Keratinocyte (primary cell): ENCODE measurements around the gene DUSP2. TPM values are rescaled to one million over a fixed set of nuclear protein-coding genes. Genes with fewer than 3 reads are reported as not detected.

ENCODE experiments used
- DNase-seq: peaks from one replicate; pipeline ENCODE4 v3.0.0-alpha.2; 2011; ENCODE audit warnings: low read depth, missing footprints, low spot score
- FAIRE-seq: peaks from 2 replicates; lab custom pipeline; 2011; peaks lifted over from hg19 to GRCh38; lab: Jason Lieb, UNC
- H2AFZ ChIP-seq: 2 replicates; pipeline ENCODE4 v1.6.0; 2012; ENCODE audit warnings: low read length, control low read depth, inconsistent platforms; ENCODE audit not compliant: control insufficient read depth
- H3K27ac ChIP-seq: 2 replicates; pipeline ENCODE4 v1.5.1; 2011; ENCODE audit warnings: low read length; ENCODE audit not compliant: control insufficient read depth, insufficient read depth
- H3K27me3 ChIP-seq: 3 replicates; pipeline ENCODE4 v1.6.0; 2011; ENCODE audit warnings: low read length; ENCODE audit not compliant: control insufficient read depth, insufficient read depth; ENCODE audit errors: extremely low read depth
- H3K36me3 ChIP-seq, 2 experiments: 2 replicates in 1 of 2; 3 replicates in 1 of 2; pipeline ENCODE4 v1.5.1; 2011; ENCODE audit warnings: low read length in 2 of 2, mild to moderate bottlenecking in 1 of 2; ENCODE audit not compliant: control insufficient read depth in 2 of 2, insufficient read depth in 2 of 2; ENCODE audit errors: extremely low read depth in 1 of 2
- H3K4me1 ChIP-seq: 3 replicates; pipeline ENCODE4 v1.5.1; 2011; ENCODE audit warnings: low read length; ENCODE audit not compliant: control insufficient read depth, insufficient read depth; ENCODE audit errors: extremely low read depth
- H3K4me2 ChIP-seq: 3 replicates; pipeline ENCODE4 v1.6.0; 2011; ENCODE audit warnings: low read depth, low read length; ENCODE audit not compliant: control insufficient read depth, insufficient read depth; ENCODE audit errors: extremely low read depth
- H3K4me3 ChIP-seq, 3 experiments: fragments of 200-600 bp in 1 of 3; sonication (generic) in 1 of 3; 2 replicates in 2 of 3; 3 replicates in 1 of 3; pipeline ENCODE4 v1.5.1; 2011 to 2016; ENCODE audit warnings: low read length in 3 of 3, mild to moderate bottlenecking in 3 of 3, control low read depth in 2 of 3, inconsistent platforms in 1 of 3, low read depth in 1 of 3, mixed read lengths in 1 of 3, mixed run types in 1 of 3, moderate library complexity in 1 of 3; ENCODE audit not compliant: control insufficient read depth in 2 of 3, insufficient read depth in 2 of 3; ENCODE audit errors: extremely low read depth in 1 of 3
- H3K79me2 ChIP-seq: 2 replicates; pipeline ENCODE4 v1.6.0; 2012; ENCODE audit warnings: low read length; ENCODE audit not compliant: control insufficient read depth, insufficient read depth
- H3K9ac ChIP-seq: 3 replicates; pipeline ENCODE4 v1.6.0; 2011; ENCODE audit warnings: low read length; ENCODE audit not compliant: control insufficient read depth, insufficient read depth; ENCODE audit errors: extremely low read depth
- H3K9me1 ChIP-seq: 3 replicates; pipeline ENCODE4 v1.6.0; 2011; ENCODE audit warnings: low read length; ENCODE audit not compliant: control insufficient read depth, insufficient read depth; ENCODE audit errors: extremely low read depth
- H3K9me3 ChIP-seq: 2 replicates; pipeline ENCODE4 v1.5.1; 2012; ENCODE audit warnings: low read depth, low read length; ENCODE audit not compliant: control insufficient read depth
- H4K20me1 ChIP-seq: 3 replicates; pipeline ENCODE4 v1.6.0; 2011; ENCODE audit warnings: low read length; ENCODE audit not compliant: control insufficient read depth, insufficient read depth; ENCODE audit errors: extremely low read depth
- EZH2 ChIP-seq: IDR thresholded peaks from one replicate; pipeline ENCODE4 v1.6.1; 2012; ENCODE audit warnings: inconsistent platforms, mild to moderate bottlenecking, low read length, moderate library complexity
- dilution Hi-C: fragments of 300-500 bp; cut with MboI; formaldehyde crosslinking; loops from one replicate; pipeline ENCODE4 v1.7.0; 2020; ENCODE audit warnings: low sequenced_read_pairs; ENCODE audit not compliant: extremely low pct_ligation_motif_present
- polyA plus RNA-seq, 5 experiments: library from polyadenylated mRNA; depleted of rRNA in 3 of 5; stranded (reverse) in 3 of 5; stranded (forward) in 1 of 5; unstranded in 1 of 5; fragments of >200 nt; gene quantifications; 1 replicate in 1 of 5; 2 replicates in 3 of 5; 3 replicates in 1 of 5; pipeline versions ENCODE4 v1.2.1 to v1.2.3, GENCODE V29; 2011 to 2012; ENCODE audit warnings: missing spikeins in 2 of 5, low read depth in 1 of 5, low replicate concordance in 1 of 5
- TF ChIP-seq, protein P1 (sequence below), 3 experiments: IDR thresholded peaks in 1 of 3; conservative IDR thresholded peaks in 1 of 3; optimal IDR thresholded peaks in 1 of 3; 2 replicates in 2 of 3; 3 replicates in 1 of 3; pipeline versions ENCODE3 to v1.5.1; 2011; ENCODE audit warnings: low read length in 3 of 3, mild to moderate bottlenecking in 3 of 3, moderate library complexity in 2 of 3, control low read depth in 1 of 3, inconsistent platforms in 1 of 3; ENCODE audit not compliant: insufficient read depth in 2 of 3; ENCODE audit errors: extremely low read depth in 1 of 3

The DUSP2 gene
- polyA plus RNA-seq, 1 donor (not counting 4 experiments of a cell fraction or from before 2014, with no cell fraction given) = 1.2 TPM

DNA sequence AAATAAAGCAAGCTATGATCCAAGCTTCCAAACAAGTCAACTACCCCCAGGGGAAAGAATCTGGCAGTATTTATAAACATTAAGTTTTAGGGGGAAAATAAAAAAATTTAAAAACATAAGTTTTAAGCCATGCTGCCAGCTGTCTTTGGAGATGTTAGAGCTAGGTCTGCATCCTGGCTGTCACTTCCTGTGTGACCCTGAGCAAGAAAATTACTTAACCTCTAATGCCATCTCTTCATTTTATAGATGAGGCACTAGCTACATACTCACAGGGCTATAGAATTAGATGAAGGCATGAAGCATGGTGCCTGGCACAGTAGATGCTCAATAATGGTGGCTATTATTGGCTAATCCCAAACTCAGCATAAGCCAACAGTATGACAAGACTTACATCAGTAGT lies 35.3 kb upstream of the DUSP2 start:
- dilution Hi-C loops = no loop called here
- Histone ChIP-seq H4K20me1 (no peaks in the 10 kb centered on the region), H3K4me3 (no peak overlapping the region), H3K9me1 (no peaks in the 10 kb centered on the region), H2AFZ (no peak overlapping the region), H3K4me2 (no peak overlapping the region), H3K9ac (no peak overlapping the region), H3K79me2 (no peaks in the 10 kb centered on the region), H3K36me3 (peaks cover 12% of the 10 kb centered on the region in 2 experiments), H3K27me3 (no peaks in the 10 kb centered on the region), H3K27ac (no peak overlapping the region), H3K4me1 (no peaks in the 10 kb centered on the region), H3K9me3 (no peaks in the 10 kb centered on the region)
- TF ChIP-seq, protein P1, sequence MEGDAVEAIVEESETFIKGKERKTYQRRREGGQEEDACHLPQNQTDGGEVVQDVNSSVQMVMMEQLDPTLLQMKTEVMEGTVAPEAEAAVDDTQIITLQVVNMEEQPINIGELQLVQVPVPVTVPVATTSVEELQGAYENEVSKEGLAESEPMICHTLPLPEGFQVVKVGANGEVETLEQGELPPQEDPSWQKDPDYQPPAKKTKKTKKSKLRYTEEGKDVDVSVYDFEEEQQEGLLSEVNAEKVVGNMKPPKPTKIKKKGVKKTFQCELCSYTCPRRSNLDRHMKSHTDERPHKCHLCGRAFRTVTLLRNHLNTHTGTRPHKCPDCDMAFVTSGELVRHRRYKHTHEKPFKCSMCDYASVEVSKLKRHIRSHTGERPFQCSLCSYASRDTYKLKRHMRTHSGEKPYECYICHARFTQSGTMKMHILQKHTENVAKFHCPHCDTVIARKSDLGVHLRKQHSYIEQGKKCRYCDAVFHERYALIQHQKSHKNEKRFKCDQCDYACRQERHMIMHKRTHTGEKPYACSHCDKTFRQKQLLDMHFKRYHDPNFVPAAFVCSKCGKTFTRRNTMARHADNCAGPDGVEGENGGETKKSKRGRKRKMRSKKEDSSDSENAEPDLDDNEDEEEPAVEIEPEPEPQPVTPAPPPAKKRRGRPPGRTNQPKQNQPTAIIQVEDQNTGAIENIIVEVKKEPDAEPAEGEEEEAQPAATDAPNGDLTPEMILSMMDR (optimal IDR thresholded peaks at IDR 0.05 in 1 of 3, IDR thresholded peaks at IDR 0.05 in 1 of 3, conservative IDR thresholded peaks at IDR 0.05 in 1 of 3; ENCODE audit: extremely low read depth in 1 of 3, insufficient read depth in 2 of 3, low read length in 3 of 3) = no peak
- TF ChIP-seq EZH2 = no peak
- FAIRE-seq (no peak), DNase-seq (no peak)

DNA sequence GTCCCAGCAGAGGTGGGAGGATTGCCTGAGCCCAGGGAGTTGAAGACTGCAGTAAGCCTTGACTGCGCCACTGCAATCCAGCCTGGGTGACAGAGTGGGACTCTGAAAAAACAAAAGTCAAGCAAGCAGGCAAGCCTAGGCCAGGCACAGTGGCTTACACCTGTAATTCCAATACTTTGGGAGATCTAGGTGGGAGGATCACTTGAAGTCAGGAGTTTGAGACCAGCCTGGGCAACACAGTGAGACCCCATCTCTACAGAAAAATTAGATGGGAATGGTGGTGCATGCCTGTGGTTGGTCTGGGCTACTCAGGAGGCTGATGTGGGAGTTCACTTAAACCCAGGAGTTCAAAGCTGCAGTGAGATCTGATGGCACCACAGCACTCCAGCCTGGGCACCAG lies 34.8 kb upstream of the DUSP2 start:
- Histone ChIP-seq H3K9me1 (no peaks in the 10 kb centered on the region), H3K36me3 (peaks cover 7 to 11% of the 10 kb centered on the region in 2 experiments), H3K4me3 (no peak overlapping the region), H2AFZ (no peak overlapping the region), H3K9ac (no peak overlapping the region), H3K27me3 (no peaks in the 10 kb centered on the region), H3K79me2 (no peaks in the 10 kb centered on the region), H3K9me3 (no peaks in the 10 kb centered on the region), H3K27ac (no peak overlapping the region), H3K4me1 (no peaks in the 10 kb centered on the region), H4K20me1 (no peaks in the 10 kb centered on the region), H3K4me2 (no peak overlapping the region)
- dilution Hi-C loops = no loop called here
- TF ChIP-seq EZH2 = no peak
- TF ChIP-seq, protein P1 (optimal IDR thresholded peaks at IDR 0.05 in 1 of 3, IDR thresholded peaks at IDR 0.05 in 1 of 3, conservative IDR thresholded peaks at IDR 0.05 in 1 of 3; ENCODE audit: extremely low read depth in 1 of 3, insufficient read depth in 2 of 3, low read length in 3 of 3) = no peak
- FAIRE-seq (no peak), DNase-seq (no peak)
